ENCODE results near the gene PRPH. TPM values are rescaled to one million over a fixed set of nuclear protein-coding genes. Genes with fewer than 3 reads are reported as not detected.

PRPH gene
- total and polyA plus RNA-seq, 2 of the 8 experiments (the other 6 are each of a cell fraction or from before 2014, with no cell fraction given) = 0.79 to 1.4 TPM

GRCh38 chr12:49261721-49262120, 33.2 kb upstream of the PRPH start (continued):
- TF ChIP-seq ATF2 (IDR thresholded peaks at IDR 0.05; ENCODE audit: low read length) = no peak
- TF ChIP-seq POLR2AphosphoS5 (IDR thresholded peaks at IDR 0.05; ENCODE audit: low read depth, low read length) = no peak

Data from H1 (cell line).